CD4-positive, alpha-beta T cell treated with Interleukin-4 for 1 hour (primary cell): Measurements from ENCODE around the gene IL5.
"Not testable (repeated sequence)": the region's sequence is repeated elsewhere in the genome, so short reads cannot be mapped to it uniquely, and the experiment has no call there.

Experiments
- DNase-seq, 2 donors: peaks; one replicate each; pipeline ENCODE4 v3.0.0-alpha.2; 2020 to 2022

IL5 gene

GRCh38 chr5:132543472-132544201 lies at the start of gene IL5:
Gene IL5, minus strand, starts transcription at chr5:132543522. Its CDS starts 44 bp downstream, at chr5:132543478.
- DNase-seq, result no peak

DNA sequence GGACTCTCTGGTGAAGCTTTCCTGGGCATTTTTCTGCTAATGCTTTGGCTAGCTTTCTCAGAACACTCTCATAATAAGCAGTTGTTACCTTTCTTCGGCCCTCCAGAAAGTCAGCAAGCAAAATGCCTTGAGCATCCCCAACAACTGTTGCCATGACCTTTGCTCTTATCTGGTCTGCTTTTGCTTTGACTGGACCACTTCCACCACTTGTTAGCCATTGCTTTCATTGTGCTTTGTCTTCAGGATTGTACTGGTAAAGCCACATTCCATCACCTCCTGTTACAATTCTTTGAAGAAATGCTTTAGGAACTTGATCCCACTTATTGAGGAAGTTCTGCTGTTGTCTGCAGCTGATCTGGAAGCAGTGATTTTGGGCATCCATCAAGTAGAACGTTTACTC lies 49.2 kb upstream of the IL5 start:
- DNase-seq, result no peak

DNA sequence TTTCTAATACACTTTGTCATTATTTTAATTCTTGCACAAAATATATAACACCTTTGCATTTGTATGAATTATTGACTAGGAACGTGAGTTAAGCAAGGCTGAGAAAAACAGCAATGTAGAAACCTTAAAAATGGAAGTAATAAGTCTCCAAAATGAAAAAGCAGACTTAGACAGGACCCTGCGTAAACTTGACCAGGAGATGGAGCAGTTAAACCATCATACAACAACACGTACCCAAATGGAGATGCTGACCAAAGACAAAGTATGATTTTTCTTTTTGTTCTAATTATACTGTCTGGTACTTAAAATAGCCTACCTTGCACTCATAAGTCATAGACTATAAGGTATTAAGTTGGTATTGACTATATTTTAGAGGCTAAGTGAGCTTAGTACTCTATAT lies 47.8 kb upstream of the IL5 start:
- peak in 1 of 2 donors; percentile 12 for DNase-seq

- no peak for DNase-seq
Measured at GRCh38 chr5:132589467-132589866, 46.1 kb upstream of the IL5 start.

- no peak for DNase-seq
Measured at GRCh38 chr5:132586063-132586462, 42.7 kb upstream of the IL5 start.

GRCh38 chr5:132584560-132584959 lies 41.2 kb upstream of the IL5 start:
- DNase-seq, result not testable (repeated sequence)

GRCh38 chr5:132576123-132576522 lies 32.8 kb upstream of the IL5 start:
- no peak for DNase-seq

DNA sequence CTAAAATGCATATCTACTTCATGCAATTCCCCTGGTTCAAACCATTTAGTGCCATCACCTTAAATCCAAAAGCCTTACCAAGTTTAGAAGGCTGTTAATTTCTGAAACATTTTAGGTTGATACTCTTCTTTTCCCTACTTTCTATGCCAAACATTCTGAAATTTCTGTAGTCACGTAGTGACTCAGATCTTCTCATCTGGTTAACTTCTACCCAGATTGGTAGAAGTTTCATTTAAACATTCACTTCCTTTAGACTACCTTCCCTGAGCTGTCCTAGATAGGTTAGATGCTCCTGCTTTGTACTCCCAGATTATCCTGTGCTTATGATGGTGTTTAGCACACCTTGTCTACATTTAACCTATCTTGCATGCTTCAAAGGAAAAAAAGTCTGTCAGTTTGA lies 23.3 kb upstream of the IL5 start:
- no peak for DNase-seq

DNA sequence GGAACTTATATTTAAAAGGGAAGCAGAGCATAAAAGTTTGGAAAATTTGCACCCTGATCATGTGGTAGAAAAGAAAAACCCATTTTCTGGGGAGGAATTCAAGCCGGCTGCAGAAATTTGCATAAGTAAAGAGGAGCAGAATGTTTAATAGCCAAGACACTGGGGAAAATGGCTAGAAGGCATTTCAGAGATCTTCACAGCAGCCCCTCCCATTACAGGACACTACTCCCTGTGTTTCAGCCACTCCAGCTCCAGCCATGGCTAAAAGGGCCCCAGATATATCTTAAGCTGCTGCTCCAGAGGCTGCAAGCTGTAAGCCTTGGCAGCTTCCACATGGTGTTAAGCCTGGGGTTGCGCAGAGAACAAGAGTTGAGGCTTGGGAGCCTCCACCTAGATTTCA lies 21.2 kb upstream of the IL5 start:
- DNase-seq, result not testable (repeated sequence)

- DNase-seq, result no peak
Measured at GRCh38 chr5:132561601-132562000, 18.3 kb upstream of the IL5 start.

- DNase-seq, result no peak
Measured at GRCh38 chr5:132559383-132560060, 16.2 kb upstream of the IL5 start.

DNA sequence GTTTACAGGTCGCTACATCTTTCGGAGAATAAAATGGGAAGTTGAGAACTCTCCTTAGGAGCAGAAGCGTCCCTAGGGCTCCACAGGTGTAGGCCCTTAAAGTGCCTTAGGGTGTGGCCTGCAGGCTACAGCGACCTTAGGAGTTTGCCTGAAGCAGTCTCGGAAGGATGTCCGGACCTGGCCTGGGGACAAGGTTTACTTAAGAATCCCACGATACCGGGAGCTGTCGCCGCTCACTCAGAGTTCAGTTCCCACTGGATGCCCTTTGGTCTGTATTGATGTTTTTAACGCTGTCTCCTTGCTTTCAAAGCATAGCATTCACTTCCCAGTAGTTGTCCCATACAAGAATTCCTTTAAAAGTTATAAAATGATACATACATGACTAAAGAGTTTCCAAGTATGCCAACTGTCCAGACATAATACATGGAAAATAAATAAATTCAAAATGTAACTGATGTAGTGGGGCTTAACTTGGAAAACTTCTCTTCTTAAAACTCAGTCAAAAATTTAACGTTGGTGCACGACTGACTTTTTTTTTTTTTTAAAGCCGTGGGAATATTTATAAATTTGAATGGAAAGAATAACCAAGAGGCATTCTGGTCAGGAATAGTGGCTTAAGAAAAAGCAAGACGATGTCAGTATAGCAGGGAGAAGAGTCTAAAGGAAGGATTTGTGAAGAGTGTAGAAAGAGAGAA lies 14.3 kb upstream of the IL5 start:
- peak in 1 of 2 donors; percentile 32 for DNase-seq

DNA sequence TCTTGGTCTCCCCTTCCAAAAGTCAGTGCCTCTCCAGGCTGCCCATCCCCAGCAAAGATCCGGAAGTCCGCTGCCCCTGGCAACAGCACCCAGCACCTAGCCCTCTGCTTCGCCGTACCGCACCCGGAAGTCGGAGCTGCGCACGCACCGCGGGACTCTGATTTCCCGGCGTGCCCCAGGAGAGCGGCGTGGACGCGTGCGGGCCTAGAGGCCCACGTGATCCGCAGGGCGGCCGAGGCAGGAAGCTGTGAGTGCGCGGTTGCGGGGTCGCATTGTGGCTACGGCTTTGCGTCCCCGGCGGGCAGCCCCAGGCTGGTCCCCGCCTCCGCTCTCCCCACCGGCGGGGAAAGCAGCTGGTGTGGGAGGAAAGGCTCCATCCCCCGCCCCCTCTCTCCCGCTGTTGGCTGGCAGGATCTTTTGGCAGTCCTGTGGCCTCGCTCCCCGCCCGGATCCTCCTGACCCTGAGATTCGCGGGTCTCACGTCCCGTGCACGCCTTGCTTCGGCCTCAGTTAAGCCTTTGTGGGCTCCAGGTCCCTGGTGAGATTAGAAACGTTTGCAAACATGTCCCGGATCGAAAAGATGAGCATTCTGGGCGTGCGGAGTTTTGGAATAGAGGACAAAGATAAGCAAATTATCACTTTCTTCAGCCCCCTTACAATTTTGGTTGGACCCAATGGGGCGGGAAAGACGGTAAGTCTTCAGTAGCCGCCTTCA lies 13.6 kb upstream of the IL5 start, which contains the start of gene RAD50:
TSS of gene RAD50 (plus strand) at position 215 of the 715 bp plus-strand sequence. CDS start at position 563, 348 bp downstream.
- DNase-seq, result peak; percentile 92 to 93

- no peak for DNase-seq
Measured at GRCh38 chr5:132556153-132556762, 12.9 kb upstream of the IL5 start.

DNA sequence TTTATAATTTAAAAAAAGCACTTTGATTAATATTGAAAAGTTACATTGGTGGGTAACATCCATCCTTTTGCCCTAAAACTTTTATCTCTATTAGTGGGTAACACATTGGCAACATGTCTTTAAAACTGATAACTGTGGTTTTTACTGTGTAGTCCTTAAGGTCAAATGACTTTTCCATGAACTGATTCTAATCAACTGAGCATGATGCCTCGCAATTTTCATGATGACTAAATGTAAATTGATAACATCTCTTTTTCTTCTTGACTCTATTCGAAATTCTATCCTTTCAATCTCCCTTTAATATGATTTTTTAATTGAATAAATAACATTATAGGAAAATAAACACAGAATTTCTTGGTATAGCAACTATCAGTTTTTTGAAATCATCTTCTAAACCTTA lies 6.3 kb upstream of the IL5 start:
- no peak for DNase-seq

- DNase-seq, result not testable (repeated sequence)
Measured at GRCh38 chr5:132548834-132549233, 5.5 kb upstream of the IL5 start.

DNA sequence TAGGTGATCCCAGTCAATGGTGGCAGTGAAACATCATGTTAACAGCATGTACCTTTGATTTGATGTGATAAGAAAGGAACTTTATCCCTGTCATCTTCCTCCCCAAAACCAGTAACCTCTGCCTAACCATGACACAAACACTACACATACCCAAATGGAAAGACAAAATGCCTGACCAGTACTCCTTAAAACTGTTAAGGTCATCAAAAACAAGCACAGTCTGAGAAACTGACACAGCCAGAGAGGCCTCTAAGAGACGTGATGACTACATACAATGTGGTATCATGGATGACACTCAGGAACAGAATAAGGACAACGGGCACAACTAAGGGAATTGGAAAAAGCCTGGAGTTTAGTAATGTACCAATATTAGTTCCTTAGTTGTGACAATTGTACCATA lies 3.9 kb upstream of the IL5 start:
- DNase-seq, result no peak

DNA sequence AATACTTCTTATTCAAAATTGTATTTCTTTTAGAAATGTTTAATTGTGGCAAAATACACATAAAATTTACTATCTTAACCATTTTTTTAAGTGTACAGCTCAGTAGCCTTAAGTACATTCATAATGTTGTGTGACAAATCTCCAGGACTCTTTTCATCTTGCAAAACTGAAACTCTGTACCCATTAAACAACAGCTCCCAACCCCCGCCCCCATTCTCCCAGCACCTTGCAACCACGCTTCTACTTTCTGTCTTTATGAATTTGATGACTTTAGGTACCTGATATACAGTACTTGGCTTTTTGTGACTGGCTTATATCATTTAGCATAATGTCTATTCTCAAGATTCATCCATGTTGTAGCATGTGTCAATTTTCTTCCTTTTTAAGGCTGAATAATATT lies 2.8 kb upstream of the IL5 start:
- DNase-seq, result no peak

GRCh38 chr5:132540764-132541163 lies 2.6 kb downstream of the IL5 start:
- DNase-seq, result no peak

DNA sequence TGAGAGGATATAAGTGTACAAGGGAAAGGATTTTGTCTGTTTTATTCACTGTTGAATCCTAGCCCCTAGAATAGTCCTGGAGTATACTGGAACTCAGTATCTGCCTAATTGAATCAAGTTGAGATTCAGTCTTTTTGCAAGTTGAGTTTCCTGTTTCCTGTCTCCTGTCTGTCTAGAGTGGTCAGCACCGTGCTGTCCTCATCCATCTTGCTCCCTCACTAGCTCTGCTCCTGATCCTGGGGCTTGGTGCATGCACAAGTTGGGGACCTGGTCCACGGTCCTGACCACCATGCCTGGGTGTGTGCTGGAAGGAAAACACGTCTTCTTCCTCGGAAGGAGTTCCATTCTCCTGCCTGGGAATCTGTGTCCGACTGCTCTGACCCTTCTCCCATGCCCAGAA lies 3.2 kb downstream of the IL5 start:
- no peak for DNase-seq

- no peak for DNase-seq
Measured at GRCh38 chr5:132539716-132540115, 3.6 kb downstream of the IL5 start.

DNA sequence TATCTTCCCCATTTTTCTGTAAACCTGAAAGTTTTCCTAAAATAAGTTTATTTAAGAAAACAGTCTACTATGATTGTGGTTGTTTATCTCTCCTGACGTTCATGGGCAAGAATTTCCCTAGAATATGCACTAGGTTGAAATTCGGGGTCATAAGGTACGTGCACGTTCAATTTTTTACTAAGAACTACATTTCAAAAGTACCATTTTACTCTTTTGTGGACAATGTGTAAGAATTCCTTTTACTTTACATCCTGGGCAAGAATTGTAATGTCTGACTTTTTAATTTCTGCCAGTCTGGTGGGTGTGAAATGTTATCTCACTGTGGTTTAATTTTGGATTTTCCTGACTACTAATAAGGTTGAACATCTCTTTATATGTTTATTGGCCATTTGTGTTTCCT lies 12.4 kb downstream of the IL5 start:
- no peak for DNase-seq
